Measurements from ENCODE around the gene ZNF516.

ZNF516 gene

GRCh38 chr18:76405280-76405679, 89.8 kb downstream of the ZNF516 start:
- no peak for TF ChIP-seq CTCF (conservative IDR thresholded peaks at IDR 0.05)
- no peak overlapping the region for H3K27ac ChIP-seq

GRCh38 chr18:76404345-76404831, 90.7 kb downstream of the ZNF516 start:
- H3K27ac ChIP-seq = no peak overlapping the region
- TF ChIP-seq CTCF (conservative IDR thresholded peaks at IDR 0.05) = no peak

- no peak for TF ChIP-seq CTCF (conservative IDR thresholded peaks at IDR 0.05)
- H3K27ac ChIP-seq = no peak overlapping the region
Measured at GRCh38 chr18:76402026-76402990, 92.7 kb downstream of the ZNF516 start.

- H3K27ac ChIP-seq = no peak overlapping the region
- no peak for TF ChIP-seq CTCF (conservative IDR thresholded peaks at IDR 0.05)
Measured at GRCh38 chr18:76401498-76401897, 93.5 kb downstream of the ZNF516 start.

GRCh38 chr18:76399613-76400391, 95.2 kb downstream of the ZNF516 start:
- no peak overlapping the region for H3K27ac ChIP-seq
- no peak for TF ChIP-seq CTCF (conservative IDR thresholded peaks at IDR 0.05)

- H3K27ac ChIP-seq = no peak overlapping the region
- peak; percentile 93 for TF ChIP-seq CTCF (conservative IDR thresholded peaks at IDR 0.05)
Measured at GRCh38 chr18:76398896-76399612, 96.0 kb downstream of the ZNF516 start.
